H1 (cell line): Measurements from ENCODE around the gene DPY19L1.
"Not testable (repeated sequence)": the region's sequence is repeated elsewhere in the genome, so short reads cannot be mapped to it uniquely, and the experiment has no call there.

Experiments
- BRCA1 ChIP-seq: IDR thresholded peaks from 2 replicates; pipeline ENCODE4 v1.6.1; 2012; ENCODE audit warnings: low read depth, low read length, improper control_type of control experiment
- CHD1 ChIP-seq: IDR thresholded peaks from 2 replicates; pipeline ENCODE4 v1.6.1; 2012; ENCODE audit warnings: low read depth, low read length, improper control_type of control experiment
- CTCF ChIP-seq, 3 experiments: IDR thresholded peaks; 1 replicate in 2 of 3; 2 replicates in 1 of 3; pipeline versions ENCODE4 v1.5.1 to v1.6.1; 2011; ENCODE audit warnings: low read length in 3 of 3, mild to moderate bottlenecking in 3 of 3, inconsistent platforms in 2 of 3, low read depth in 1 of 3, moderate library complexity in 1 of 3; ENCODE audit not compliant: insufficient read depth in 1 of 3; ENCODE audit errors: control extremely low read depth in 1 of 3
- EZH2 ChIP-seq: fragments of 200-600 bp; sonication (generic); IDR thresholded peaks from 2 replicates; pipeline ENCODE4 v1.7.1; 2012; ENCODE audit warnings: low read depth, mild to moderate bottlenecking, moderate library complexity, low read length, inconsistent platforms; ENCODE audit not compliant: severe bottlenecking
- JUN ChIP-seq: IDR thresholded peaks from 2 replicates; pipeline ENCODE4 v1.6.1; 2011; ENCODE audit warnings: low read depth, mild to moderate bottlenecking, improper control_type of control experiment, low read length
- NRF1 ChIP-seq: IDR thresholded peaks from 2 replicates; pipeline ENCODE4 v1.6.1; 2011; ENCODE audit warnings: mild to moderate bottlenecking, low read depth, low read length, improper control_type of control experiment
- POLR2A ChIP-seq, 2 experiments: IDR thresholded peaks; 1 replicate in 1 of 2; 2 replicates in 1 of 2; pipeline ENCODE4 v1.6.1; 2011; ENCODE audit warnings: low read depth in 2 of 2, low read length in 2 of 2, mild to moderate bottlenecking in 2 of 2; ENCODE audit errors: control extremely low read depth in 1 of 2
- POLR2AphosphoS5 ChIP-seq: IDR thresholded peaks from 2 replicates; pipeline ENCODE4 v1.6.1; 2011; ENCODE audit warnings: low read depth, low read length
- TBP ChIP-seq: IDR thresholded peaks from 2 replicates; pipeline ENCODE4 v1.6.1; 2011; ENCODE audit warnings: low read depth, low read length, improper control_type of control experiment
- USF2 ChIP-seq: IDR thresholded peaks from 2 replicates; pipeline ENCODE4 v1.6.1; 2011; ENCODE audit warnings: low read length, improper control_type of control experiment
- YY1 ChIP-seq: IDR thresholded peaks from 2 replicates; pipeline ENCODE4 v1.6.1; 2011; ENCODE audit warnings: low read depth, mild to moderate bottlenecking, low read length

- not testable (repeated sequence) for TF ChIP-seq BRCA1; POLR2A (IDR thresholded peaks at IDR 0.05; ENCODE audit: control extremely low read depth in 1 of 2, low read depth in 2 of 2, low read length in 2 of 2); CTCF (IDR thresholded peaks at IDR 0.05; ENCODE audit: control extremely low read depth in 1 of 3, insufficient read depth in 1 of 3, low read depth in 1 of 3, low read length in 3 of 3); JUN; EZH2; CHD1; USF2; YY1; NRF1; POLR2AphosphoS5; TBP
These were observed 116.8 kb downstream of the DPY19L1 start for GRCh38 chr7:34920470-34920869.
